Measurements from ENCODE around the gene CCDC178.

DNA sequence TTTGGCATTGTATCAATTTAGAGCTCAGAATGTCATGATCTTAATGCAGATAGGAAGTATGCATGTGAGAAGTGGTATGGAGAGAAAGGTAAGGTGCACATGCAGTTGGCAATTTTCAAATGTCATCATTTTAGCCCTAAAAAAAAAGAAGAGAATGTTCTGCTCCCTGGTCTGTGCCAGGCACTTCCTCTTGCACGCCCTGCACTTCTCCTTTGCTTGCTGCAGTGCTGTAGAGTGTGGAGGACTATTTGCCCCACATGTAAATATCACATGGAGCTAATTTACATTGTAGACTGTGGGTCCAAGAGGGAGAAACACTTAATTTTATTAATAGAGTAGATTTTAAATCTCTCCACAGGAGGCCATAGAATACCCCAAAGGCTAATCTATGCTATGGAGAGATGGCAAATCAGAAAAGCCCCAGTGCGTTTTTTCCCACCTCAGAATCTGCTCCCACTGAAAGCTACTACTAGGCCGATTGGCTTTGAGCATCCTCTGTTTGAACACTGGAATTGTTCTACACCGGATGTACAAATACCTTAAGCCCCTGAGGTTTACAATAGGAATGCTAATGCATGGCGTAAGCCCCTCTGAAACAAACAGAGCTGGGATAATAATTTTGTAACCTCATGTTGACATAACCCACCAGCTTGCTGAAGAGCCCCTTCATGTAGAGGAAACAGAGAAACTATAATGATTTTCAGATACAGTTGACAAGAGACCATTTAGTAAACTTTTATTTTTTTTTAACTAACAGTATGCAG lies 530.5 kb downstream of the CCDC178 start:
- TF ChIP-seq, protein P1, sequence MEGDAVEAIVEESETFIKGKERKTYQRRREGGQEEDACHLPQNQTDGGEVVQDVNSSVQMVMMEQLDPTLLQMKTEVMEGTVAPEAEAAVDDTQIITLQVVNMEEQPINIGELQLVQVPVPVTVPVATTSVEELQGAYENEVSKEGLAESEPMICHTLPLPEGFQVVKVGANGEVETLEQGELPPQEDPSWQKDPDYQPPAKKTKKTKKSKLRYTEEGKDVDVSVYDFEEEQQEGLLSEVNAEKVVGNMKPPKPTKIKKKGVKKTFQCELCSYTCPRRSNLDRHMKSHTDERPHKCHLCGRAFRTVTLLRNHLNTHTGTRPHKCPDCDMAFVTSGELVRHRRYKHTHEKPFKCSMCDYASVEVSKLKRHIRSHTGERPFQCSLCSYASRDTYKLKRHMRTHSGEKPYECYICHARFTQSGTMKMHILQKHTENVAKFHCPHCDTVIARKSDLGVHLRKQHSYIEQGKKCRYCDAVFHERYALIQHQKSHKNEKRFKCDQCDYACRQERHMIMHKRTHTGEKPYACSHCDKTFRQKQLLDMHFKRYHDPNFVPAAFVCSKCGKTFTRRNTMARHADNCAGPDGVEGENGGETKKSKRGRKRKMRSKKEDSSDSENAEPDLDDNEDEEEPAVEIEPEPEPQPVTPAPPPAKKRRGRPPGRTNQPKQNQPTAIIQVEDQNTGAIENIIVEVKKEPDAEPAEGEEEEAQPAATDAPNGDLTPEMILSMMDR (IDR thresholded peaks at IDR 0.05; ENCODE audit: poor library complexity), result no peak
- no peak for TF ChIP-seq EZH2phosphoT487 (IDR thresholded peaks at IDR 0.05; ENCODE audit: low read depth, severe bottlenecking, unreplicated experiment)
